PC-9 (cell line): ENCODE measurements around the gene SLCO4A1. TPM values are rescaled to one million over a fixed set of nuclear protein-coding genes. Genes with fewer than 3 reads are reported as not detected.

Source experiments
- BruUV-seq: library from RNA; stranded (reverse); fragments of 400-500 nt; replicated peaks from 2 replicates; lab custom pipeline; 2021; lab: Mats Ljungman, UMichigan
- CTCF ChIA-PET: fragments of 300-600 bp; sonication (Branson Sonifier 250); formaldehyde crosslinking; loops from one replicate; lab custom pipeline; 2022; ENCODE audit warnings: antibody characterized with exemption; lab: Charles Lee
- POLR2A ChIA-PET: fragments of 300-600 bp; sonication (Branson Sonifier 250); formaldehyde crosslinking; loops from one replicate; lab custom pipeline; 2022; ENCODE audit warnings: antibody characterized with exemption; ENCODE audit not compliant: unreplicated experiment; lab: Charles Lee
- DNase-seq, 2 experiments: peaks; one replicate each; pipeline versions ENCODE4 v3.0.0 to v3.0.0-alpha.2; 2015 to 2022; ENCODE audit warnings: mixed read lengths in 1 of 2
- H2AFZ ChIP-seq: fragments of 200-600 bp; sonication (generic); 2 replicates; pipeline ENCODE4 v1.8.1; 2017; ENCODE audit warnings: antibody characterized with exemption
- H3F3A ChIP-seq: fragments of 200-600 bp; sonication (generic); 2 replicates; pipeline ENCODE4 v1.8.1; 2017; ENCODE audit warnings: antibody characterized with exemption, mild to moderate bottlenecking, low read depth; ENCODE audit not compliant: insufficient read depth
- H3K27ac ChIP-seq: fragments of 200-600 bp; sonication (generic); 2 replicates; pipeline ENCODE4 v1.6.1; 2016; ENCODE audit warnings: mixed run types
- H3K27me3 ChIP-seq: fragments of 200-600 bp; sonication (generic); 2 replicates; pipeline ENCODE4 v1.6.1; 2016; ENCODE audit warnings: low read depth, mixed run types; ENCODE audit not compliant: insufficient read depth
- H3K36me3 ChIP-seq: fragments of 200-600 bp; sonication (generic); 2 replicates; pipeline ENCODE4 v1.6.1; 2016; ENCODE audit warnings: low read depth, mixed run types
- H3K4me1 ChIP-seq: fragments of 200-600 bp; sonication (generic); replicated peaks from 2 replicates; pipeline ENCODE4 v1.6.1; 2016; ENCODE audit warnings: mixed run types; ENCODE audit not compliant: insufficient read depth
- H3K4me2 ChIP-seq: fragments of 200-600 bp; sonication (generic); 2 replicates; pipeline ENCODE4 v1.6.1; 2017; ENCODE audit warnings: mixed run types
- H3K4me3 ChIP-seq: fragments of 200-600 bp; sonication (generic); 2 replicates; pipeline ENCODE4 v1.6.1; 2016; ENCODE audit warnings: mixed run types
- H3K79me2 ChIP-seq: fragments of 200-600 bp; sonication (generic); 2 replicates; pipeline ENCODE4 v1.6.1; 2017; ENCODE audit warnings: low read depth, mixed run types
- H3K9me2 ChIP-seq: fragments of 200-600 bp; sonication (generic); 2 replicates; pipeline ENCODE4 v1.8.1; 2017; ENCODE audit warnings: mild to moderate bottlenecking; ENCODE audit not compliant: insufficient read depth
- H3K9me3 ChIP-seq: fragments of 200-600 bp; sonication (generic); 2 replicates; pipeline ENCODE4 v1.8.1; 2016; ENCODE audit warnings: low read depth; ENCODE audit not compliant: insufficient read depth
- H4K20me1 ChIP-seq: fragments of 200-600 bp; sonication (generic); 2 replicates; pipeline ENCODE4 v1.8.1; 2017; ENCODE audit not compliant: insufficient read depth
- CTCF ChIP-seq: fragments of 200-600 bp; sonication (generic); conservative IDR thresholded peaks from 2 replicates; pipeline ENCODE4 v1.6.1; 2017; ENCODE audit warnings: mixed run types, antibody characterized with exemption, mild to moderate bottlenecking, moderate library complexity
- EZH2 ChIP-seq: fragments of 200-600 bp; sonication (generic); IDR thresholded peaks from 2 replicates; pipeline ENCODE4 v1.8.0; 2017; ENCODE audit warnings: antibody characterized with exemption, low read depth
- intact Hi-C: fragments of 100-400 bp; cut with micrococcal nuclease; formaldehyde crosslinking; loops from one replicate; pipeline ENCODE4 v1.10.0; 2022; ENCODE audit not compliant: unreplicated experiment
- total RNA-seq: library from RNA; stranded (reverse); gene quantifications from 2 replicates; pipeline ENCODE4 v1.2.3, GENCODE V29; 2021

Gene SLCO4A1
- total RNA-seq, 1 experiment from 2014 or later, result 19.3 TPM

DNA sequence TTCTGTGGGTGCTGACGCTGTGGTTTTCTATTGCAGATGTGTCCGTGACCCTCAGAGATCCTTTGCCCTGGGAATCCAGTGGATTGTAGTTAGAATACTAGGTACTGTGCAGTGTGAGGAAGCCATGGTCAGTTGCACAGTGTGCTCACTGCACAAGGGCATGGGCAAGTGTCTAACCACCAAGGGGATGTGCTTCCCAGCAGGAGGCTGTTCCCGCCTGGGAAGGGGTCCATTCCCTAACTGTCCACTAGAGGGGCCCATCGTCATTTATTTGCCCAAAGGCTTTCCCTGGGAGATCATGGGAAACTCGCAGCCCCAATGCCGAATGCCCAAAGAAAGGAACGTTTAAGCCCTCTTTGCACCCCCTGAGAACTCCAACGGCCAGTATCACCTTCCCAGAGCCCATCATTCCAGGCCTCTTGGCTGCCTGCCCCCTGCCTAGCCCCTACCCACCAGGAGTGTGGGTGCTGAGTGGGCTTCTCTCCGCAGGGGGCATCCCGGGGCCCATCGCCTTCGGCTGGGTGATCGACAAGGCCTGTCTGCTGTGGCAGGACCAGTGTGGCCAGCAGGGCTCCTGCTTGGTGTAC lies 26.2 kb downstream of the SLCO4A1 start:
- no peaks in the 10 kb centered on the region for H3K79me2 ChIP-seq
- H3K36me3 ChIP-seq, result 0 out of 2 replicates have a peak, but pooled peaks cover 17% of the 10 kb centered on the region
- peak; percentile 53 to 76 for DNase-seq
- no peak overlapping the region for H3K4me2 ChIP-seq
- TF ChIP-seq EZH2 (no peak), CTCF (peak; percentile 91)
- H3K9me2 ChIP-seq, result no peaks in the 10 kb centered on the region
- CTCF ChIA-PET, result interaction anchor here (0.6 to 0.9 kb wide), 2 partner anchors 13 to 513 kb away, joined by 3 to 4 read pairs; no protein-coding TSS in a partner anchor
- H3K4me3 ChIP-seq, result no peak overlapping the region
- H3K27me3 ChIP-seq, result no peaks in the 10 kb centered on the region
- intact Hi-C loops, result loop anchor here (1.0 to 5.0 kb wide), 3 partner anchors 123 to 168 kb away; no protein-coding TSS in a partner anchor
- H3K9me3 ChIP-seq, result no peaks in the 10 kb centered on the region
- peaks cover 27% of the 10 kb centered on the region for H4K20me1 ChIP-seq
- no peak overlapping the region for H3K27ac ChIP-seq
- POLR2A ChIA-PET, result no interaction called here
- H2AFZ ChIP-seq, result no peak overlapping the region
- BruUV-seq, result no TSS peak
- H3F3A ChIP-seq, result peaks cover 45% of the 10 kb centered on the region
- H3K4me1 ChIP-seq, result no peaks in the 10 kb centered on the region

DNA sequence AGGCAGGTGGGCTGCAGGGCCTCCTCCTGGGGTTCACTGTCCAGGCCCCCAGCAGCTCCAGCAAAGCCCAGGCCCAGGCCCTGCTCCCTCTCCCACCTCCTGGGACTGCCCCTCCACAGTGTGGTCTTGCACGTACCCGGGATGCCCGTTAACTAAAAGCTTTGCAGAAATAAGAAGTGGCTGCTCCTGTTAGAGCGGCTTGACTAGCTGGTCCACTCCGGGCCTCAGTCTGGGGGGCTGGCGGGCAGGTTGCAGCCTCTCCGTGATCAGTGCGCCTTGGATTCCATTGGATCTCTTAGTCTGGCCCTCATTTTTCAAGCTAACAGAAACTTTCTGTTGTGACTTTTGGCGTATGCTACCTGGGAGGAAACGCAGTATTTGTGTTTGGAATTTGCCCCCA lies 26.9 kb downstream of the SLCO4A1 start:
- Histone ChIP-seq H3K4me1 (no peaks in the 10 kb centered on the region), H3K4me2 (no peak overlapping the region), H2AFZ (no peak overlapping the region), H3K4me3 (no peak overlapping the region), H3K79me2 (no peaks in the 10 kb centered on the region), H3K36me3 (0 out of 2 replicates have a peak, but pooled peaks cover 15% of the 10 kb centered on the region), H4K20me1 (peaks cover 24% of the 10 kb centered on the region), H3K27ac (no peak overlapping the region), H3K9me3 (no peaks in the 10 kb centered on the region), H3K9me2 (no peaks in the 10 kb centered on the region), H3F3A (peaks cover 48% of the 10 kb centered on the region), H3K27me3 (no peaks in the 10 kb centered on the region)
- ChIA-PET POLR2A (no interaction called here), CTCF (interaction anchor here (0.6 kb wide), 2 partner anchors 125 to 512 kb away, joined by 4 to 9 read pairs; no protein-coding TSS in a partner anchor)
- BruUV-seq, result no TSS peak
- DNase-seq, result no peak
- intact Hi-C loops, result loop anchor here (5.0 kb wide), 1 partner anchor 152 kb away; no protein-coding TSS in a partner anchor
- TF ChIP-seq EZH2 (no peak), CTCF (no peak)

DNA sequence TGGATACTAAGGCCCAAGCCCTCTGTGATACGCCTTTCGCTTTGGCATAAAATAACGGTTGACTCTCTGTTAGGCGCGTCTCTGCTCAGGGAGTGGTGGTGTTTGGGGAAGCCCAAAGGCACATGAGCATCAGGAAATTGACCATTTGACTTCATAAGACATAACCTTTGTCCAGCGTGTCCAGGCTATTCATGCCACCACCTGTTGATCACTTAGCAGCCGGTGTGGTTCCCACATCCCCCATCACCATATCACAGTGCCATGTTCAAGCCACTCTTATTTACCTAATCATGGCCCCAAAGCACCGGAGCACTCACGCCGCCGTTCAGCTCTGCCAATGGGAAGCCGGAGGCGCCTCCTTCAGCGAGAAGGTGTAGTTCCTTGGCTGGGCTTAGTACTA lies 27.9 kb downstream of the SLCO4A1 start:
- no peak overlapping the region for H3K27ac ChIP-seq
- no peak overlapping the region for H3K4me2 ChIP-seq
- no peak overlapping the region for H2AFZ ChIP-seq
- H3K27me3 ChIP-seq, result no peaks in the 10 kb centered on the region
- ChIA-PET POLR2A (no interaction called here), CTCF (no interaction called here)
- H3K9me2 ChIP-seq, result no peaks in the 10 kb centered on the region
- no peak overlapping the region for H3K4me3 ChIP-seq
- intact Hi-C loops, result no loop called here
- 0 out of 2 replicates have a peak, but pooled peaks cover 8% of the 10 kb centered on the region for H3K36me3 ChIP-seq
- H3F3A ChIP-seq, result peaks cover 46% of the 10 kb centered on the region
- H3K9me3 ChIP-seq, result no peaks in the 10 kb centered on the region
- no peaks in the 10 kb centered on the region for H3K4me1 ChIP-seq
- H4K20me1 ChIP-seq, result peaks cover 20% of the 10 kb centered on the region
- no peak for DNase-seq
- BruUV-seq, result no TSS peak
- H3K79me2 ChIP-seq, result no peaks in the 10 kb centered on the region
- TF ChIP-seq CTCF (no peak), EZH2 (no peak)
